Panc1 (cell line): Measurements from ENCODE around the gene LRRC45. TPM values are rescaled to one million over a fixed set of nuclear protein-coding genes. Genes with fewer than 3 reads are reported as not detected.

Experiments used
- ATAC-seq: fragments of 200-7000 bp; cut with Tn5 transposase; 2 replicates; pipeline ENCODE4 v1.9.1; 2020; ENCODE audit warnings: mild to moderate bottlenecking, moderate library complexity
- Bru-seq: library from RNA; stranded (reverse); fragments of 400-500 nt; gene quantifications from one replicate; lab custom pipeline; 2021; lab: Mats Ljungman, UMichigan
- BruChase-seq, 2 experiments: library from RNA; stranded (reverse); fragments of 400-500 nt; gene quantifications; one replicate each; lab custom pipeline; 2021; lab: Mats Ljungman, UMichigan
- BruUV-seq: library from RNA; stranded (reverse); fragments of 400-500 nt; replicated peaks from 2 replicates; lab custom pipeline; 2021; lab: Mats Ljungman, UMichigan
- CTCF ChIA-PET: fragments of 300-600 bp; sonication (Branson Sonifier 250); formaldehyde crosslinking; loops from one replicate; lab custom pipeline; 2022; ENCODE audit warnings: antibody characterized with exemption; lab: Charles Lee
- POLR2A ChIA-PET: fragments of 300-600 bp; sonication (Branson Sonifier 250); formaldehyde crosslinking; loops from one replicate; lab custom pipeline; 2022; ENCODE audit warnings: antibody characterized with exemption; lab: Charles Lee
- DNase-seq: peaks from one replicate; pipeline ENCODE4 v3.0.0-alpha.2; 2010; ENCODE audit warnings: low read depth, low spot score
- H3K27ac ChIP-seq: 2 replicates; pipeline ENCODE4 v1.5.1; 2011; ENCODE audit warnings: mild to moderate bottlenecking, low read length, inconsistent platforms
- H3K27me3 ChIP-seq: fragments of 200-500 bp; sonication (Bioruptor generic); 2 replicates; pipeline ENCODE4 v1.6.0; 2014; ENCODE audit warnings: low read length, inconsistent platforms; ENCODE audit not compliant: control insufficient read depth, insufficient read depth
- H3K36me3 ChIP-seq: fragments of 200-500 bp; sonication (Bioruptor generic); 2 replicates; pipeline ENCODE4 v1.5.1; 2014; ENCODE audit warnings: inconsistent platforms, mild to moderate bottlenecking, low read length, moderate library complexity; ENCODE audit not compliant: control insufficient read depth, insufficient read depth
- H3K4me1 ChIP-seq: 2 replicates; pipeline ENCODE4 v1.5.1; 2011; ENCODE audit warnings: inconsistent platforms, mild to moderate bottlenecking, low read length, moderate library complexity; ENCODE audit not compliant: control insufficient read depth, insufficient read depth
- H3K4me3 ChIP-seq, 2 experiments: 2 replicates each; pipeline ENCODE4 v1.5.1; 2011 to 2012; ENCODE audit warnings: low read depth in 2 of 2, low read length in 2 of 2, mild to moderate bottlenecking in 2 of 2, inconsistent platforms in 1 of 2, moderate library complexity in 1 of 2
- H3K9me3 ChIP-seq: fragments of 200-500 bp; sonication (Bioruptor generic); 2 replicates; pipeline ENCODE4 v1.5.1; 2014; ENCODE audit warnings: low read depth, mild to moderate bottlenecking, inconsistent platforms, low read length, moderate library complexity; ENCODE audit not compliant: control insufficient read depth, insufficient read depth
- POLR2AphosphoS5 ChIP-seq: IDR thresholded peaks from 2 replicates; pipeline ENCODE4 v1.6.1; 2012; ENCODE audit warnings: mild to moderate bottlenecking, low read depth, low read length, moderate library complexity
- SIN3A ChIP-seq: IDR thresholded peaks from 2 replicates; pipeline ENCODE4 v1.6.1; 2012; ENCODE audit warnings: low read depth, mild to moderate bottlenecking, low read length, moderate library complexity, borderline replicate concordance; ENCODE audit not compliant: insufficient read depth
- TCF7L2 ChIP-seq: IDR thresholded peaks from 2 replicates; pipeline ENCODE4 v1.6.1; 2011; ENCODE audit warnings: mild to moderate bottlenecking, low read depth, low read length, inconsistent platforms
- in situ Hi-C: cut with HindIII; loops from 2 replicates; pipeline ENCODE4 v1.10.0; 2016; ENCODE audit warnings: low sequenced_read_pairs, low pct_unique_long_range_greater_than_20kb
- intact Hi-C: fragments of 100-400 bp; cut with micrococcal nuclease; formaldehyde crosslinking; loops from one replicate; pipeline ENCODE4 v1.10.0; 2022; ENCODE audit not compliant: unreplicated experiment
- long read RNA-seq: library from polyadenylated mRNA; unstranded; transcript quantifications from one replicate; pipeline ENCODE4 v2.0.0, GENCODE V29; 2021; ENCODE audit not compliant: unreplicated experiment
- polyA plus RNA-seq: library from polyadenylated mRNA; unstranded; fragments of >200 nt; gene quantifications from one replicate; pipeline ENCODE4 v1.2.1, GENCODE V29; 2012; ENCODE audit warnings: missing spikeins; ENCODE audit not compliant: insufficient read length
- total RNA-seq: library from RNA; stranded (reverse); gene quantifications from one replicate; pipeline ENCODE4 v1.2.1, GENCODE V29; 2021; ENCODE audit not compliant: unreplicated experiment
- TF ChIP-seq, protein P1 (sequence below), 2 experiments: IDR thresholded peaks; 2 replicates each; pipeline ENCODE4 v1.6.1; 2011 to 2012; ENCODE audit warnings: low read depth in 2 of 2, control low read depth in 1 of 2, low read length in 1 of 2, mild to moderate bottlenecking in 1 of 2, moderate library complexity in 1 of 2; ENCODE audit not compliant: insufficient read depth in 1 of 2
- TF ChIP-seq, protein P2 (sequence below): fragments of 450-650 bp; IDR thresholded peaks from 2 replicates; pipeline ENCODE4 v1.5.1; 2017; ENCODE audit warnings: mild to moderate bottlenecking

Gene LRRC45
- total RNA-seq, result 29.9 TPM
- polyA plus RNA-seq, result 27.6 TPM
- percentile 47 among the genes with signal in this experiment for Bru-seq, nascent RNA
- BruChase-seq, experiment 1, labeled RNA remaining after a 2-hour chase, result percentile 60 among the genes with signal in this experiment
- percentile 62 among the genes with signal in this experiment for BruChase-seq, experiment 2, labeled RNA remaining after a 6-hour chase
- long read RNA-seq, transcript LRRC45-201 (17 exons, 2,701 nt), result major isoform, 11 of 104 reads
- long read RNA-seq, partial matches to known transcripts, result 64 of 104 reads
- long read RNA-seq, other reads (novel, unspliced or antisense), result 29 of 104 reads

DNA sequence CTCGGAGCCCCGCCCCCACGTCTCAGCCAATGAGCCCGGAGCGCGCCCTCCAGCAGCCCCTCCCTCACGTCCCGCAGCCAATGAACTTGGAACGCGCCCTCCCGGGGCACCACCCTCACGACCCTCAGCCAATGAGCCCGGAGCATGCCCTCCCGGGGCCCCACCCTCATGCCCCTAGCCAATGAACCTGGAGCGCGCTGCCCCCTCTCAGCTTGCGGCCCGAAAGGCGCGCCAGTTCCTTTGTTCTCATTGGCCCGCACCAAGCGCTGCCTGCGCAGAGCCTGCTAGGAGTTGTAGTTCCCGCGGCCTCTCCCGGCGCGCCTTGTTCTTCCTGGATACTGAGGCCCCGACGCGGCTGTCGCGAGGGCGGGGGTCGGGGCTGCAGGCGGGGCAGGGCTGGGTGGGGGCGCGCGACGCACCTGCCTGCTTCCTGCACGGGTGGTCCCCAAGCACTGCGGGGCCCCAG is at the start of gene LRRC45:
TSS of gene LRRC45 (plus strand) at position 325 of the 466 bp plus-strand sequence. CDS start 339 bp downstream, outside the sequence.
- intact Hi-C loops, result loop anchor here (10.0 kb wide), 1 partner anchor 158 kb away; the partner anchor contains the start of gene P4HB
- ATAC-seq (peak; percentile 88), DNase-seq (peak; percentile 91)
- Histone ChIP-seq H3K4me1 (peaks cover 33% of the 10 kb centered on the region), H3K27me3 (no peaks in the 10 kb centered on the region), H3K9me3 (no peaks in the 10 kb centered on the region), H3K27ac (peak within 1 kb of the TSS; percentile 74), H3K4me3 (peak within 1 kb of the TSS; percentile 65 to 84), H3K36me3 (no peaks in the 10 kb centered on the region; the same call in 1 of the 2 replicates)
- CTCF ChIA-PET, result interaction anchor here (0.6 to 5.3 kb wide), 4 partner anchors 15 to 62 kb away, joined by 3 to 37 read pairs (median 4); partner anchors contain the start of genes DCXR and NOTUM
- in situ Hi-C loops, result no loop called here
- TF ChIP-seq SIN3A (peak; percentile 64; the same call in 1 of the 2 replicates), POLR2AphosphoS5 (no peak)
- BruUV-seq, result no TSS peak
- POLR2A ChIA-PET, result interaction anchor here (0.6 kb wide), 1 partner anchor 142 kb away, joined by 13 read pairs; no protein-coding TSS in a partner anchor

GRCh38 chr17:81973432-81973831 is 49.7 kb upstream of the LRRC45 start:
- ATAC-seq (no peak), DNase-seq (no peak)
- BruUV-seq, result no TSS peak
- Histone ChIP-seq H3K36me3 (no peaks in the 10 kb centered on the region), H3K27ac (no peak overlapping the region), H3K27me3 (no peaks in the 10 kb centered on the region), H3K4me3 (no peak overlapping the region), H3K9me3 (peaks cover 5% of the 10 kb centered on the region; the same call in 1 of the 2 replicates), H3K4me1 (peaks cover 5% of the 10 kb centered on the region)
- CTCF ChIA-PET, result no interaction called here
- intact Hi-C loops (no loop called here), in situ Hi-C loops (no loop called here)
- POLR2A ChIA-PET, result no interaction called here
- TF ChIP-seq TCF7L2 (no peak), POLR2AphosphoS5 (no peak), SIN3A (no peak)
- TF ChIP-seq, protein P1, sequence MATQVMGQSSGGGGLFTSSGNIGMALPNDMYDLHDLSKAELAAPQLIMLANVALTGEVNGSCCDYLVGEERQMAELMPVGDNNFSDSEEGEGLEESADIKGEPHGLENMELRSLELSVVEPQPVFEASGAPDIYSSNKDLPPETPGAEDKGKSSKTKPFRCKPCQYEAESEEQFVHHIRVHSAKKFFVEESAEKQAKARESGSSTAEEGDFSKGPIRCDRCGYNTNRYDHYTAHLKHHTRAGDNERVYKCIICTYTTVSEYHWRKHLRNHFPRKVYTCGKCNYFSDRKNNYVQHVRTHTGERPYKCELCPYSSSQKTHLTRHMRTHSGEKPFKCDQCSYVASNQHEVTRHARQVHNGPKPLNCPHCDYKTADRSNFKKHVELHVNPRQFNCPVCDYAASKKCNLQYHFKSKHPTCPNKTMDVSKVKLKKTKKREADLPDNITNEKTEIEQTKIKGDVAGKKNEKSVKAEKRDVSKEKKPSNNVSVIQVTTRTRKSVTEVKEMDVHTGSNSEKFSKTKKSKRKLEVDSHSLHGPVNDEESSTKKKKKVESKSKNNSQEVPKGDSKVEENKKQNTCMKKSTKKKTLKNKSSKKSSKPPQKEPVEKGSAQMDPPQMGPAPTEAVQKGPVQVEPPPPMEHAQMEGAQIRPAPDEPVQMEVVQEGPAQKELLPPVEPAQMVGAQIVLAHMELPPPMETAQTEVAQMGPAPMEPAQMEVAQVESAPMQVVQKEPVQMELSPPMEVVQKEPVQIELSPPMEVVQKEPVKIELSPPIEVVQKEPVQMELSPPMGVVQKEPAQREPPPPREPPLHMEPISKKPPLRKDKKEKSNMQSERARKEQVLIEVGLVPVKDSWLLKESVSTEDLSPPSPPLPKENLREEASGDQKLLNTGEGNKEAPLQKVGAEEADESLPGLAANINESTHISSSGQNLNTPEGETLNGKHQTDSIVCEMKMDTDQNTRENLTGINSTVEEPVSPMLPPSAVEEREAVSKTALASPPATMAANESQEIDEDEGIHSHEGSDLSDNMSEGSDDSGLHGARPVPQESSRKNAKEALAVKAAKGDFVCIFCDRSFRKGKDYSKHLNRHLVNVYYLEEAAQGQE (IDR thresholded peaks at IDR 0.05; ENCODE audit: insufficient read depth in 1 of 2, low read depth in 2 of 2, low read length in 1 of 2), result no peak
- TF ChIP-seq, protein P2, sequence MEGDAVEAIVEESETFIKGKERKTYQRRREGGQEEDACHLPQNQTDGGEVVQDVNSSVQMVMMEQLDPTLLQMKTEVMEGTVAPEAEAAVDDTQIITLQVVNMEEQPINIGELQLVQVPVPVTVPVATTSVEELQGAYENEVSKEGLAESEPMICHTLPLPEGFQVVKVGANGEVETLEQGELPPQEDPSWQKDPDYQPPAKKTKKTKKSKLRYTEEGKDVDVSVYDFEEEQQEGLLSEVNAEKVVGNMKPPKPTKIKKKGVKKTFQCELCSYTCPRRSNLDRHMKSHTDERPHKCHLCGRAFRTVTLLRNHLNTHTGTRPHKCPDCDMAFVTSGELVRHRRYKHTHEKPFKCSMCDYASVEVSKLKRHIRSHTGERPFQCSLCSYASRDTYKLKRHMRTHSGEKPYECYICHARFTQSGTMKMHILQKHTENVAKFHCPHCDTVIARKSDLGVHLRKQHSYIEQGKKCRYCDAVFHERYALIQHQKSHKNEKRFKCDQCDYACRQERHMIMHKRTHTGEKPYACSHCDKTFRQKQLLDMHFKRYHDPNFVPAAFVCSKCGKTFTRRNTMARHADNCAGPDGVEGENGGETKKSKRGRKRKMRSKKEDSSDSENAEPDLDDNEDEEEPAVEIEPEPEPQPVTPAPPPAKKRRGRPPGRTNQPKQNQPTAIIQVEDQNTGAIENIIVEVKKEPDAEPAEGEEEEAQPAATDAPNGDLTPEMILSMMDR, result no peak
